Breast epithelium (tissue), 4 donors: Measurements from ENCODE around the gene TARS1. TPM values are rescaled to one million over a fixed set of nuclear protein-coding genes. Genes with fewer than 3 reads are reported as not detected.
"Not testable (repeated sequence)": the region's sequence is repeated elsewhere in the genome, so short reads cannot be mapped to it uniquely, and the experiment has no call there.

Source experiments
- DNase-seq, 2 donors: peaks; one replicate each; pipeline ENCODE4 v3.0.0-alpha.2; 2019; ENCODE audit warnings: low spot score in 2 of 2
- H3K27ac ChIP-seq, 2 donors: fragments of 200-600 bp; sonication (generic) in 1 of 2; one replicate each; pipeline ENCODE4 v1.5.1; 2016 to 2019; ENCODE audit warnings: mild to moderate bottlenecking in 1 of 2
- H3K27me3 ChIP-seq, 2 donors: fragments of 200-600 bp; sonication (generic) in 1 of 2; one replicate each; pipeline versions ENCODE4 v1.5.1 to v1.6.0; 2017 to 2019; ENCODE audit warnings: control low read depth in 1 of 2, mild to moderate bottlenecking in 1 of 2
- H3K36me3 ChIP-seq: fragments of 200-600 bp; one replicate; pipeline ENCODE4 v1.5.1; 2019
- H3K4me1 ChIP-seq, 2 donors: fragments of 200-600 bp; sonication (generic); one replicate each; pipeline ENCODE4 v1.5.1; 2016 to 2019; ENCODE audit warnings: control low read depth in 1 of 2
- H3K4me3 ChIP-seq, 3 donors: fragments of 200-600 bp; sonication (generic); 1 replicate in 2 of 3; 2 replicates in 1 of 3; pipeline ENCODE4 v1.5.1; 2016 to 2019; ENCODE audit warnings: mild to moderate bottlenecking in 3 of 3, moderate library complexity in 2 of 3
- H3K9me3 ChIP-seq, 2 donors: fragments of 200-600 bp; sonication (generic) in 1 of 2; one replicate each; pipeline ENCODE4 v1.5.1; 2016 to 2019; ENCODE audit warnings: control low read depth in 1 of 2
- POLR2A ChIP-seq: fragments of 450-650 bp; IDR thresholded peaks from one replicate; pipeline ENCODE4 v1.6.1; 2016; ENCODE audit warnings: antibody characterized with exemption, mild to moderate bottlenecking, moderate library complexity
- POLR2AphosphoS5 ChIP-seq, 3 donors: sonication (generic); formaldehyde crosslinking; IDR thresholded peaks; one replicate each; pipeline ENCODE4 v1.6.1; 2017; ENCODE audit warnings: antibody characterized with exemption in 3 of 3
- intact Hi-C: fragments of 100-400 bp; cut with DNase I; formaldehyde crosslinking; loops from one replicate; pipeline ENCODE4 v1.15.1; 2023; ENCODE audit warnings: low total_unique reads
- total RNA-seq, 3 donors: library from RNA; depleted of rRNA; stranded (reverse); fragments of >200 nt; gene quantifications; one replicate each; pipeline ENCODE4 v1.1.0, GENCODE V29; 2016
- TF ChIP-seq, protein P1 (sequence below), 3 donors: fragments of 450-650 bp; IDR thresholded peaks; one replicate each; pipeline ENCODE4 v1.5.1; 2016 to 2017; ENCODE audit warnings: antibody characterized with exemption in 3 of 3, mild to moderate bottlenecking in 3 of 3, moderate library complexity in 3 of 3

Gene TARS1
- total RNA-seq, 3 donors from 2014 or later: 58.4 to 66.5 (median 64.2) TPM

DNA sequence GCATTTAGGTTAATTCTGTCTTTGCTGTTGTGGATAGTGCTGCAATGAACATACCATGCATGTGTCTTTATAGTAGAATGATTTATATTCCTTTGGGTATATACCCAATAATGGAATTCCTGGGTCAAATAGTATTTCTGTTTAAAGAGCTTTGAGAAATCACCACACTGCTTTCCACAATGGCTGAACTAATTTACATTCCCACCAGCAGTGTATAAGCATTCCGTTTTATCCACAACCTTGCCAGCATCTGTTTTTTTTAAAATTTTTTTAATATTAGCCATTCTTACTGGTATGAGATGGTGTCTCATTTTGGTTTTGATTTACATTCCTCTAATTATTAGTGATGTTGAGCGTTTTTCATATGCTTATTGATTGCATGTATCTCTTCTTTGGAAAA is 15.5 kb upstream of the TARS1 start:
- intact Hi-C loops: no loop called here
- no peaks in the 10 kb centered on the region for H3K36me3 ChIP-seq
- TF ChIP-seq, protein P1, sequence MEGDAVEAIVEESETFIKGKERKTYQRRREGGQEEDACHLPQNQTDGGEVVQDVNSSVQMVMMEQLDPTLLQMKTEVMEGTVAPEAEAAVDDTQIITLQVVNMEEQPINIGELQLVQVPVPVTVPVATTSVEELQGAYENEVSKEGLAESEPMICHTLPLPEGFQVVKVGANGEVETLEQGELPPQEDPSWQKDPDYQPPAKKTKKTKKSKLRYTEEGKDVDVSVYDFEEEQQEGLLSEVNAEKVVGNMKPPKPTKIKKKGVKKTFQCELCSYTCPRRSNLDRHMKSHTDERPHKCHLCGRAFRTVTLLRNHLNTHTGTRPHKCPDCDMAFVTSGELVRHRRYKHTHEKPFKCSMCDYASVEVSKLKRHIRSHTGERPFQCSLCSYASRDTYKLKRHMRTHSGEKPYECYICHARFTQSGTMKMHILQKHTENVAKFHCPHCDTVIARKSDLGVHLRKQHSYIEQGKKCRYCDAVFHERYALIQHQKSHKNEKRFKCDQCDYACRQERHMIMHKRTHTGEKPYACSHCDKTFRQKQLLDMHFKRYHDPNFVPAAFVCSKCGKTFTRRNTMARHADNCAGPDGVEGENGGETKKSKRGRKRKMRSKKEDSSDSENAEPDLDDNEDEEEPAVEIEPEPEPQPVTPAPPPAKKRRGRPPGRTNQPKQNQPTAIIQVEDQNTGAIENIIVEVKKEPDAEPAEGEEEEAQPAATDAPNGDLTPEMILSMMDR (IDR thresholded peaks at IDR 0.05): no peak
- TF ChIP-seq POLR2AphosphoS5 (IDR thresholded peaks at IDR 0.05) (no peak), POLR2A (no peak)
- no peak overlapping the region for H3K27ac ChIP-seq
- H3K27me3 ChIP-seq: peaks cover 0 to 6% of the 10 kb centered on the region in 2 donors
- no peaks in the 10 kb centered on the region for H3K9me3 ChIP-seq
- DNase-seq: no peak
- H3K4me1 ChIP-seq: no peaks in the 10 kb centered on the region
- no peak overlapping the region for H3K4me3 ChIP-seq

DNA sequence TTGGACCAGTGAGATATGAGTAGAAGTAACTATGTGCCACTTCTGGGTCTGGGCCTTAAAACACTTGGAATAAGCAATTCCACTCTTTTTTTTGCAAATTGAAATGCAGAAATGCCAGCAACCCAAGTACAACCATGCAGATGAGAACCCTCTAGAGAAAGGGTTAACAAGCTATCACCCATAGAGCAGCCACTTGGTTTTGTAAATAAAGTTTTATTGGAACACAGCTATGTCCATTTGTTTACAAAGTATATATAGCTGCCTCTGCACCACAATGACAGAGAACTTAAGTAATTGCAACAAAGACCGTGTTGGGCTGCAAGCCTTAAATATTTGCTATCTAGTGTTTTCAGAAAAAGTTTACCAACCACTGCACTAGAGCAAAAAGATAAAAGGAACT is 9.8 kb upstream of the TARS1 start:
- no peak for DNase-seq
- TF ChIP-seq POLR2A (no peak), POLR2AphosphoS5 (IDR thresholded peaks at IDR 0.05) (no peak)
- TF ChIP-seq, protein P1 (IDR thresholded peaks at IDR 0.05): no peak
- Histone ChIP-seq H3K27ac (no peak overlapping the region), H3K9me3 (no peaks in the 10 kb centered on the region), H3K4me1 (no peaks in the 10 kb centered on the region), H3K4me3 (no peak overlapping the region), H3K36me3 (no peaks in the 10 kb centered on the region), H3K27me3 (peaks cover 0 to 6% of the 10 kb centered on the region in 2 donors)
- intact Hi-C loops: no loop called here

DNA sequence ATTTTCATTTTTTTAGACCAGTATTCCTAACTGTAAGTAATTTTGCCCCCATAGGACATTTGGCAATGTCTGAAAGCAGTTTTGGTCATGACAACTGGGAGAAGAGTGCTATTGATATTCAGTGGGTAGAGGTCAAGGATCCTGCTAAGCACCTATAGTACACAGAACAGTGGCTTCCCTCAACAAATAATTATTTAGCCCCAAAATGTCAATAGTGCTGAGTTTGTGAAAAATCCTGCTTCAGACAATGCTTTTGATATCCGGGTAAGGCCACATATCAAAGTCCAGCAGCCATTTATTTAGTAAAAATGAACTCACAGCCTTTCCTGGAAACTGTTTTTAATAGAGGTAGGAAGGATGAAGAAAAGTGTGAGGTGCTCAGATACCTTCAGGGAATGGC is 8.1 kb upstream of the TARS1 start:
- Histone ChIP-seq H3K36me3 (no peaks in the 10 kb centered on the region), H3K27me3 (peaks cover 0 to 5% of the 10 kb centered on the region in 2 donors), H3K4me3 (no peak overlapping the region), H3K27ac (no peak overlapping the region), H3K9me3 (no peaks in the 10 kb centered on the region), H3K4me1 (no peaks in the 10 kb centered on the region)
- no peak for DNase-seq
- TF ChIP-seq POLR2AphosphoS5 (IDR thresholded peaks at IDR 0.05): no peak
- TF ChIP-seq POLR2A: no peak
- TF ChIP-seq, protein P1 (IDR thresholded peaks at IDR 0.05): no peak
- intact Hi-C loops: no loop called here

DNA sequence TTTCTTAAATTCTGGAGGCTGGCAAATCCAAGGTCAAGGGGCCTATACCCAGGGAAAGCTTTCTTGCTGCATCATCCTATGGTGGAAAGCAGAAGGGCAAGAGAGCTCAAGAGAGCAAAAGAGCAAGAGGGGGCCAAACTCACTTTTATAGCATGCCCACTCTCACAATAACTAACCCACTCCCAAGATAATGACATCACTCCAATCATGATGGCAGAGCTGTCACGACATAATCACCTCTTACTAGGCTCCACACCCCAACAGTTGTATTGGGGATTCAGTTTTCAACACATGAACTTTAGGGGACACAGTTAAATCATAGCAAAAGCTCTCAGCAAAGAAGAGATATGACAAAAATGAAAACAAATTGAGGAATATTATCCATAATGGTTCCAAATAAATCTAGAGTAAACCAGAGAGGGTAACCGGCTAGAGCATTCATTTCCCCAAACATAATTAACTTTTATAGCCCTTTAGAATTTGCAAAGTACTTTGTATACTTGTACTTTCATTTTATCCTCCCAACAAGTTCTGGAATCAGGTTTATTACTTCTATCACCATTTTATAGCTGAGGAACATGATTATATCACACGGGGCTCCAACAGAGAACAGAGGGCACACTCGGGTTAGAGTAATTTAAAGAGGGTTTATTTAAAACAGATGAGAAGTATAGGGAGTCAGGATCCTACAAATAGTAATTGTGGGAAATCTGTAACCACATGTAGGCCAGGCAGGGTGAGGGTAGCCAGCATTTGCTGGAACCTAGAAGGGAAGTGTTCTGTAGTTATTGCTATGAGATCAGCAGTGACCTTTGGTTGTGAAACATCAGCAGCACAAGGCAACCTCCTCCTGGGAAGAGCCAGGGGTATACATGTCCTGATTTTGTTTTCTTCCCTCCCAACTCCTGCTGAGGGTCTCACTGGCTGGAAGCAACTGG is 7.2 kb upstream of the TARS1 start:
- Histone ChIP-seq H3K4me1 (no peaks in the 10 kb centered on the region), H3K9me3 (no peaks in the 10 kb centered on the region), H3K36me3 (no peaks in the 10 kb centered on the region), H3K27ac (no peak overlapping the region), H3K27me3 (no peaks in the 10 kb centered on the region), H3K4me3 (no peak overlapping the region)
- intact Hi-C loops: no loop called here
- no peak for DNase-seq
- TF ChIP-seq, protein P1 (IDR thresholded peaks at IDR 0.05): no peak
- no peak for TF ChIP-seq POLR2A
- TF ChIP-seq POLR2AphosphoS5 (IDR thresholded peaks at IDR 0.05): no peak

DNA sequence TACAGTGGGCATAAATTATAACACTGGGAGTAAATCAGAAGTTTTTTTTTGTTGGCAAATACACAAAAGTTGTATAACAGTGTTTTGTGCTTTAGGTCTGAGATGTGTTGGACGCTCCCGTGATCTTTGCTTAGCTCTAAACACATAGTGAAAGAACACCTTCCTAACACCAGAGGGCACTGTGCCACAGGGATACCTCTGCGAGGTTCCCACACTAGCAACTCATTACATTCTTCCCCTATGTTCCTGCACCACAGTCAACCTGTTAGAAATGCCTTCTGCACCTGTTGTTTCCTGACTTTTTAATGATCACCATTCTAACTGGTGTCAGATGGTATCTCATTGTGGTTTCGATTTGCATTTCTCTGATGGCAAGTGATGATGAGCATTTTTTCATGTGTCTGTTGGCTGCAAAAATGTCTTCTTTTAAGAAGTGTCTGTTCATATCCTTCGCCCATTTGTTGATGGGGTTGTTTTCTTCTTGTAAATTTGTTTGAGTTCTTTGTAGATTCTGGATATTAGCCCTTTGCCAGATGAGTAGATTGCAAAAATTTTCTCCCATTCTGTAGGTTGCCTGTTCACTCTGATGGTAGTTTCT is 4.8 kb upstream of the TARS1 start:
- peak in 1 of 2 donors; percentile 41 for DNase-seq

More for the DNA sequence above, 4.8 kb upstream of the TARS1 start:
- H3K4me3 ChIP-seq, intact Hi-C loops, H3K4me1 ChIP-seq, H3K27me3 ChIP-seq, H3K9me3 ChIP-seq, H3K27ac ChIP-seq, H3K36me3 ChIP-seq: not testable (repeated sequence)
- TF ChIP-seq, protein P1 (IDR thresholded peaks at IDR 0.05): peak; percentile 22 to 78 (median 71)
